Stimulated activated CD4-positive, alpha-beta T cell treated with anti-CD3 and anti-CD28 coated beads, Interleukin-2, amount 100 ng/mL, for 48 hours (primary cell): ENCODE results near the gene JAKMIP3.

ENCODE experiments used
- DNase-seq, 2 donors: peaks; one replicate each; pipeline ENCODE4 v3.0.0-alpha.2; 2020

Gene JAKMIP3

GRCh38 chr10:132100091-132100481, 34.3 kb downstream of the JAKMIP3 start:
- DNase-seq = no peak

DNA sequence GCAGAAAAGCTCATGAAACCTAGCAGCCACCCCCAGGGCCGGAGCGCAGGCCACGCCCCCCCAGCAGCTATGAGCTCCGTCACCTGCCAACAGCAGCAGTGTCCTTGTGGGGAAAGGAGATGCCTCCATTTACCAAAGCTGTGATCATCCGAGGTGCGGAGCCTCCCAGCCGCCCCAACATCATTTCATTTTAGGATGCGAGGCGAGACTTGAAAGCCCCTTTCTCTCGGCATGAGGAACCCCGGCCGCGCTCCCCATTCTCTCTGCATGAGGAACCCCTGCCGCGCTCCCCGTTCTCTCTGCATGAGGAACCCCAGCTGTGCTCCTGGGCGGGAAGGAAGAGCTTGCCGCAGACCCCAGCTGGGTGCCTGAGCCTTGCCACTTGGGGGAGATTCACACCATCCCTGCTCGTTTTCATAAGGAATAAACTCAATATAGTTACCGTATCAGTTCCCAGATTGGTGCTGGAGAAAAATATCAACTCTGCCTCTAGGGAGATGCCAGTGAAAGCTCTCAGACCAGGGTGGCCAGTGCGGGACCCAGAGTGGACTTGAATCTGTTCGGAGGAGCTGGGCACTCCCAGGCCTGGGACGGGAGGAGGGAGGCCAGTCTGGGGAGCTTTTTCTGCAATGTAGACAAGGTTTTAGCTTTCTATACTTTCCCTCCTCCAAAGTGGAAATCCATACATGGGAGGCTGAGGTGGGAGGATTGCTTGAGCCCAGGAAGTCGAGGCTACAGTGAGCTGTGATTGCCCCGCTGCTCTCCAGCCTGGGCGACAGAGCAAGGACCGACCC, 35.0 kb downstream of the JAKMIP3 start:
- DNase-seq = no peak

DNA sequence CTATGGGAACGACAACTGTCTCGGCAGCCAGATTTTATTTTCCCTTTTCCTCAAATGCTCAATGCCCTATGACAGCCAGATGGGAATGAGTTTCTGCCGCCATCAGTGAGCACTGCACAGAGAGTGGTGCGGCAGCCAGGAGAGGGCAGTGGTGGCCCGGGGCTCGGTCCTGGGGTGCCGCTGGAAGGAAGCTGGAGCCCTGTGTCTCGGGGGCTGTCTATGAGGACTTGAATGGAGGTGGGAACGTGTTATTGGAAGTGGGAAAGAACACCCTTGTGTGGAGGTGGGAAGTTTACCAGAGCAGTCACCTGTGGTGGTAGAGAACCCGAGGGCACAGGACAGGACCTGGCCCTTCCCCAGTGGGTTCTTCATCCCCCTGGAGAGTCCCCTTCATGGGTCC, 35.8 kb downstream of the JAKMIP3 start:
- no peak for DNase-seq

- DNase-seq = no peak
Measured at GRCh38 chr10:132102071-132102716, 36.4 kb downstream of the JAKMIP3 start.

- no peak for DNase-seq
Measured at GRCh38 chr10:132102717-132103110, 37.0 kb downstream of the JAKMIP3 start.

DNA sequence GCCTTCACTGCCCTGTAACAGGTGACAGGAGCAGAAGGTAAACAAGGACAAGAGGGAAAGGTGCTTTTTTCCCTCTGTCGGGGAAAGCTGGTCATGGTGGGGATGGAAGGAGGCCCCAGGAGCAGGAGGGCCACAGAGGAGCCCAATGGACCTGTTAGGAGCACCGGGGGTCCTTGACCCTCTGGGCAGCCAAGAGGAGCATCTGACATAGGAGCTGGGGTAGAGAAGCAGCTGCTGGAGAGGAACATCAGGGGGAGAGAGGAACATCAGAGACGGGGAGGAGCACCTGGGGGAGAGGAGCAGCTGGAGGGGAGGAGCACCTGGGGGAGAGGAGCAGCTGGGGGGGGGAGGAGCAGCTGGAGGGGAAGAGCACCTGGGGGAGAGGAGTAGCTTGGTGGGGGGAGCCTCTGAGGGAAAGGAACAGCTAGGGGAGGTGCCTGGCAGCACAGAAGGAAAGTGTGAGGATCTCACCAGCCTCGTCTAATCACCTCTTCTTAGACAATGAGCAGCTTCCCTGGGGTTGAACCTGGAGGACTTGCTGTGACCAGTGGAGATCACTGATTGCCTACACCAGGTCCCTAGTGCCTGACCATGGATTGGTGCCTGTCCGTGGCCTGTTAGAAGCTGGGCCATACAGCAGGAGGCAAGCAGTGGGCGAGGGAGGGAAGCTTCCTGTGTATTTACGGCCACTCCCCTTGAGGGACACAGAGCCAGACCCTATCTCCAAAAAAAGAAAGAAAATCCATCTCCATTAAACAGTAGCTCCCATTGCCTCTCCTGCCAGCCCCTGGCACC, 37.6 kb downstream of the JAKMIP3 start:
- DNase-seq = no peak

DNA sequence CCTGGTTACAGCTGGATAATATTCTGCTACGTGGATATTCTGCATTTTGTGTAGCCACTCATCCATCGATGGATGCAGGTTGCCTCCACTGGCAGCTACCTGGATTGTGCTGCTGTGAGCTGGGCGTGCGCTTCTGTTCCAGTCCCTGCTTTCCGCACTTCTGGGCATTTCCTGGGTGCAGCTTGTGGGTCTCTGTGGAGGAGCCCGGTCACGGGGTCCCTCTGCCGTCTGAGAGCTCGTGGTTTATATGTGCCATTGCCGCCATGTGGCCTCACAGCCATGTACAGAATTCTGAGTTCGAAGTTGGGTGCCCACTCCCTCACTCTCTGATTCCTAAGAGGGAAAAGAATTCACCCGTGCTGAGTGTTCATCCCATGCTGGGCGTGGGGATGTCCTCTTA, 38.3 kb downstream of the JAKMIP3 start:
- no peak for DNase-seq

- DNase-seq = no peak
Measured at GRCh38 chr10:132104471-132105301, 38.9 kb downstream of the JAKMIP3 start.

GRCh38 chr10:132105302-132105995, 39.7 kb downstream of the JAKMIP3 start:
- no peak for DNase-seq

GRCh38 chr10:132106431-132106830, 40.7 kb downstream of the JAKMIP3 start:
- no peak for DNase-seq

- DNase-seq = no peak
Measured at GRCh38 chr10:132107186-132107948, 41.6 kb downstream of the JAKMIP3 start.

DNA sequence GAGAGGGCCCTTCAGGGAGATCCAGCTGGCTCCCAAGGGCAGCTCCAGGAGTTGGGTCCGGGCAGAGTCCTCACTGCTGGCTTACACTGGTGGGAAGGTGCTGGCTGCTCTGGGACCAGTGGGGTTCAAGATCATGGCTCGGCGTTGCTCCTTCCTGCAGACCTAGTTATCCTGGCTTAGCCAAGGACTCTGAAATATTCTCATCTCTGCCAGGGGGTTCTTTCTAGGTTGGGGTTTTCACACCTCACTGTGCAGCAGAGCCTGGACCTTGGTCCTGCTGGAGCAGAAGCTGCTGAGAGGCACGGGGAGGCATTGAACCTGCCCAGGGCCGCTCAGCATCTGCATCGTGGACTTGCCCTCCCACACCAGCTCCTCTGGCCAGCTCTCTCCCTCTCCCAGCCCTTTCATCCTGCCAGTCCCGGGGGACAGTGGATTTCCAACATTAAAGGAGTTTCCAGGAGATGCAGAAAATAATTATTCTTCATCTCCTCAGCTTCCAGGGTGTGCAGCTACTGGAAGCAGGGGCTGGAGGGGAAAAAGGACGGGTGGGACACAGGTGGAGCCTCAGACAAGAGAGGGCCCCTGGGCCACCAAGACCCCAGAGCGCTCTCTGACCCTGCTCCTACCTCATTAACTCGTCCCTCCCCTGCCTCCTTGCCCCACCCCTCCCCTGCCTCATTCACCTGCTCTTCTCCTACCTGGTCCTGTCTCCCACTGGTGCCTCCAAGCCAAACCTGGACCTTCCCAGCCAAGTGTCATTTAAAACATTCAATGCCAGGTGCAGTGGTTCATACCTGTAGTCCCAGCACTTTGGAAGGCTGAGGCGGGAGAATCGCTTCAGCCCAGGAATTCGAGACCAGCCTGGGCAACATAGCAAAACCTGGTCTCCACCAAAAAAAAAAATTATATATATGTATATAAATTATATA, 42.5 kb downstream of the JAKMIP3 start:
- no peak for DNase-seq

DNA sequence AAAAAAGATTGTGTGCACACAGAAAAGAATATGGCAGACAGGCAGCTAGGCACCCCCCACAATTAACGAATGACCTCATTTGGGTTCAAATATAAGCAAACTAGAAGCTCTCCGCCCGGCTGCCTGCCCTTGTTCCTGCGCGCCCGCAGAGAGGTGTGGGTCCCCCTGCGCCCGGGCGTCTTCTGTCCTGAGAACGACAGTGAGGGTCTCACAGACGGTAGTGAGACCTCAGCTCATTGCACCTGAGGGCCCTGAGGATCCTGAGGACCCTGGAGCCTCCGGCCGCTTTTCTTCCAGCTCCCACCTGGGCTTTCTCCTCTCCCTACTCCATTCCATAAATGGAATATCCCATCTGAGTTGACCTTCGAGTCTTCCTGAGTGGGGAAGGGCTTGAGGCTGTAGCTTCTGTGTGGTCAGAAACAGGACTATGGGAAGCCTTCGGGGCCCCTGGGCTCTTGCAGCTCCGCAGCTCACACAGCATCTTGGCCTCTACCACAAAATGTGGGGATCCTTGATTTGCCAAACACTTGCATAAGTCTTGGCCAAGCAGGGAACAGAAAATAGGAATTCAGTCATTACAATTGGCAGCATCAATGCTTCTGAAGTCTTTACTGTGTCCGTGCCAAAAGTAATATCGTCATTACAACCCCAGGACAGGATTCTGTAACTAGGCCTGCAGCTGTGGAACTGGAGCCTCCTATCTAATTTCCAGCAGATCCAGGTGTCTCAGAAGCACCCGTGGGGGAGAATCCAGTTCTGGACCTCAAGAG, 43.8 kb downstream of the JAKMIP3 start:
- DNase-seq = no peak

GRCh38 chr10:132110111-132110521, 44.4 kb downstream of the JAKMIP3 start:
- no peak for DNase-seq

GRCh38 chr10:132110713-132111112, 45.0 kb downstream of the JAKMIP3 start:
- DNase-seq = no peak

GRCh38 chr10:132111121-132111731, 45.5 kb downstream of the JAKMIP3 start:
- DNase-seq = no peak

- DNase-seq = no peak
Measured at GRCh38 chr10:132111871-132112341, 46.2 kb downstream of the JAKMIP3 start.

DNA sequence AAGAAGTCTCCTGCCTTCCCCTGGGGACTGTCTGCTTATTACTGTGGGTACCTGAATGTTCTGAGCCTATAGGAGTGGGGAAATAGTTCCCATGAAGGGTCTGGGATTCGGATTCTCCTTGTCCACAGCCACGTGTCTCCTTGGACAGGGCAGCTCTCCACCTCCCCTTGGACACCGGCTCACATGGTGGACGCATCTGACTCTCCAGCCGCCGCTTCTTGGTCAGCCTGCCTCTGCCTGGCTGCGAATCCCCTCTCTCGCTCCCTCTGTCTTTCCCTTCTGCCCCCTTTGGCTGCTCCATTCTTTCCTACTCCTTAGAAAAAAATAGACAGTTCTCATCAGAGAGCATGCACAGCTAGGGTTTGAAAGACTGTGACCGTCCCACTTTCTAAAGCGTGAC, 46.9 kb downstream of the JAKMIP3 start:
- DNase-seq = no peak

- DNase-seq = no peak
Measured at GRCh38 chr10:132113206-132113605, 47.5 kb downstream of the JAKMIP3 start.
